Activated naive CD4-positive, alpha-beta T cell treated with anti-CD3 and anti-CD28 coated beads, Interleukin-2, amount 50 U/mL, for 16 hours (primary cell): ENCODE measurements around the gene RCAN1.
"Not testable (repeated sequence)": the region's sequence is repeated elsewhere in the genome, so short reads cannot be mapped to it uniquely, and the experiment has no call there.

Experiments used
- DNase-seq: peaks from one replicate; pipeline ENCODE4 v3.0.0-alpha.2; 2020

Gene RCAN1

DNA sequence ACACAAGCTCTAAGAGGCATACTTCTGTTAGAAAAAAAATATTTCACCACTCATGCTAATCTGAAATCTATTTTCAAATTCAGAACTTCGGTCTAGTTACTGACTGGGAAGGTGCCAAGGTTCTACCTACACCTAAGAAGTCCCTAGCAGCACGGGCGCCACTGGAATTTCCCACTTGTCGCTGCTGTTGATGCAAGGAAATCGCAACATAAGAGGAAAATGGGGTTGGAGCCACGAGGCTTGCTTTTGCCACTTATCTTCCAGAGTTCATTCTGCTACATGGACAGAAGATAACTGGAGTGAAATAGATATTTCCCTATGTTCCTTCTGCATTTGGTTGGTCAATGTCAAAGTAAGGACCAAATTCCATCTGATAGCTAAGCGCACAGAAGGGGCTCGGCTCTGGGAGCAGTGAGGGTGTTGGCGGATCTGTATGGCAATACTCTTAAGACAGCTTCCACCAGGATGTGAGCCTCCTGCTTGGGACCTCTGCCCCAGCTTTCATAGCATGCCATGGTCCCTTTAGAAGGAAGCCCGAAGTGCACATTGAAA is 47.2 kb downstream of the RCAN1 start:
- DNase-seq, result no peak

- DNase-seq, result no peak
Observed at GRCh38 chr21:34565238-34565637, 49.7 kb downstream of the RCAN1 start.

GRCh38 chr21:34563370-34563769 is 51.5 kb downstream of the RCAN1 start:
- DNase-seq, result not testable (repeated sequence)

DNA sequence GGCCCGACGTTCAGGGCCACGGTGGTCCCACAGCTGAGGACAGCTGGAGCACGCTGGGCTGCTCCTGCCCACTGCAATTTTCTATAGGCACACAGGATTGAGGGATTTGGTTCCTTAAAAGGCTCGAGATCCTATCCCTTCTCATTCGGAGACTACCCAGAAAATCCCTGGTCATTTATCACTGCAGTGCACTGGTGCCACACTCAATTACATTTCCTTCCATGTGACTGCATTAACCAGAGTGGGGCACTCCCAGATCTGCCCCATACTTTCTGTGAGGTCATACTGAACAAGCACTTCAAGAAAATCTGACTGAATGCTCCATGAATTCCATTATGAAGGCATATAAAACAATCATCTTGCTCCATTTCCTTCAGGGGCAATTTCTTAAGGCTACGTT is 53.1 kb downstream of the RCAN1 start:
- no peak for DNase-seq

DNA sequence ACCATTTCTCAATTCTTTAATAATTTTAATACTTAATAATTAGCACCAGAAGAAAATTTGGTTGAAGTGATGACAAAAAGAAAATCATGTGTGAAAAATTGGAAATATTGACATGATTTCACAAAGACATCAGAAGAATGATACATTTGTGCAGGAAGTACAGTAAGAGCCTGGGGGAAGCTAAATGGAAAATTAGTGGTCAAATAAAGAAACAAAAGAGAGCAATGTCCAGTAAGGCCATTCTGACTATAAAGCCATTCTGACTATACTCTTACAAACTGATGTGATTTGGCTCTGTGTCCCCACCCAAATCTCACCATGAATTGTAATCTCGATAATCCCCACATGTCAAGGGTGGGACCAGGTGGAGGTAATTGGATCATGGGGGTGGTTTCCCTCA is 54.3 kb downstream of the RCAN1 start:
- no peak for DNase-seq

DNA sequence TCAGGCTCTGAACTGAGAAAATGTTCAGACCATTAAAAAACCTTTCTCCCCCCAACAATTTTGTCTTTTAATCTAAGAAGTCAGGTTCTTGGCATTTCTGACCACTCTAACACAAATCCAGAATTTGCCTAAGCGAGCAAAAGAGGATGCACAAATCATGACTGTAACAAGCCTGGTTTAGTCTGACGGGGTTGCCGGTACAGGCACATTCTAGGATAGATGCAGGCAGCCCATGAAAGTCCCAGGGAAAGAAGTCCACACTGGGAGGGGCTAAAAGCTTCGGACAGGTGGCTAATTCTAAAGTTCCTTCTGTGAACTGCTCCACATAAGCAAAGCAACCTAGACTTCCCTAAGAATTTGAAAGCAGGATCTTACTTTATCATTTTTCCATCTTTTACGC is 54.9 kb downstream of the RCAN1 start:
- no peak for DNase-seq

DNA sequence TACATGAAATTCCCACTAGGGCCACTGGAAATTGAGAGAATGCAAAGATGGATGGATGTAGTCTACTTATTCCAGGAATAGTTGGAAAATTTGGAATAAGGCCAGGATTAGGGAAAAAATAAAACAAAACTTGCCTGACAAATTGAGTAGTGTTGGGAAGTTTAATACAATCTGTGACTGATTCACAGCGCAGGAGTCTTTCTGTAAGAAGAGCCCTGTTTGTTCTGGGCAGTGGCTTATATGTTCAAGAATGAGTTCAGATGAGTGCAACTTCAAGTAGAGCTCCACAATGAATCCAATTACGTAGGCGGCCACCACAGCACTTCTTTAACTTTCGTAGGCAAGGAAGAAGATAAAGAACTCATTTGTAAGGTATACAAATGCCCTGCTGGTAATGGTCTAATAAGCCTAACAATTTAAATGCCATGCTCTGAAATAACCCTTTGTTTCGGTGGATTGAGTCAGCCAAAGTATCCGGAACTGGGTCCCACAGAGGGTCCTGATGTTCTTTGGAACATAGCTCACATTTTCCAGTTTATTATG is 55.8 kb downstream of the RCAN1 start:
- no peak for DNase-seq

DNA sequence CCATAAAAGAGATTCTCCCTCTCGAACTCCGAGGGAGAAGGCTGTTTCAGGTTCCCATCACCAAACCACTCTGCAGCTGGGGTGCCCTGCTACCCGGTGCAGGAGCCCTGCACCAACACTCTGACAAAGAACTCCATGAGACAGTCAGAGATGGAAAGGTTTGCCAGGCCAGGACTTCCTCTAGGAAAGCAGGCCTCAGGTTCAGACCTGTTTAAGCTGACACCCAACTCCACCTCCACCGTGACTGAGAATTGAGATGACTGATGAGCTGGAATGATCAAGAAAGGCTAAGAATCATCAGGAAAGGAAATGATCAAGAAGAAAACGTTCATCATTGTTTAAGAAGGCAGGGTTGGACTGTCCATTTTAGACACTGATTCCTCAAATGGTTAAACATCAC is 56.7 kb downstream of the RCAN1 start:
- DNase-seq, result no peak

DNA sequence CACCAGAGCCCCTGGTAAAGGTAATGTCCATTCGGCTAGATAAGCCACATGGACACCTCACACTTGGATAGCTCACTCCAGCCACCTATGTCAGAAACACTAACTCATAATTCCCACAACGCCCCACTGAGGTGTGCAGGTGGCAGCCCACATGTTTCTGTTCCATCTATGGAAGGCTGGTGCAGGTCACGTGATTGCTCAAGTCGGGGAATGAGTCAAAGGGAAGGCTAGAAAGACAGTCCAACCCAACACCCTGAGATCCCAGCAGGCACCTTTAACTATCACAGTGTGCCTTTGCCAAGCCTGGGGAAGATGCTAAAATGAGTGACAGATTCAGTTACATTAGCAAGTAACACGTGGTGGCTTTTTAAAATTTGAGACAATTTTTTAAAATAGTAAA is 57.7 kb downstream of the RCAN1 start:
- DNase-seq, result no peak

GRCh38 chr21:34554670-34555069 is 60.2 kb downstream of the RCAN1 start:
- not testable (repeated sequence) for DNase-seq

DNA sequence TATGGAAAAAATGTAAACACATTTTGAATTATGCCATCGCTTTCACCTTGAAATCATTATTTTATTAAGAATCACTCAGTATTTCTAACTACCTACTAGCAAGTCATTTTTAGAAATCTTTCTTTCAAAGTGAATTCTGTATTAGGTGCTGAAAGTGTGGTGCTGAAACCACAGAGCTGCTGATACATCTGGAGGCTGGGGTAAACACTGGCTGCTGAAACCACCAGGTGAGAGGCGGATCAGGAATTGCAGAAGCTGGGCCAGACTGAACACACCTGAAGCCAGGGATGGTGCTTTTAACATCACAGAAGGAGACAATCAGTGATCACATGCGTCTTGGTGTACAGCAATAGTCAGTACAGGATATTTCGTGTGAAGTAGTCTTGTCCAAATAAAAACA is 60.7 kb downstream of the RCAN1 start:
- no peak for DNase-seq

- DNase-seq, result no peak
Observed at GRCh38 chr21:34553151-34553952, 61.6 kb downstream of the RCAN1 start.

GRCh38 chr21:34552360-34553098 is 62.4 kb downstream of the RCAN1 start:
- DNase-seq, result no peak

GRCh38 chr21:34550182-34550799 is 64.6 kb downstream of the RCAN1 start:
- DNase-seq, result no peak

- DNase-seq, result no peak
Observed at GRCh38 chr21:34548781-34549376, 66.0 kb downstream of the RCAN1 start.

GRCh38 chr21:34546542-34546941 is 68.4 kb downstream of the RCAN1 start:
- DNase-seq, result no peak

DNA sequence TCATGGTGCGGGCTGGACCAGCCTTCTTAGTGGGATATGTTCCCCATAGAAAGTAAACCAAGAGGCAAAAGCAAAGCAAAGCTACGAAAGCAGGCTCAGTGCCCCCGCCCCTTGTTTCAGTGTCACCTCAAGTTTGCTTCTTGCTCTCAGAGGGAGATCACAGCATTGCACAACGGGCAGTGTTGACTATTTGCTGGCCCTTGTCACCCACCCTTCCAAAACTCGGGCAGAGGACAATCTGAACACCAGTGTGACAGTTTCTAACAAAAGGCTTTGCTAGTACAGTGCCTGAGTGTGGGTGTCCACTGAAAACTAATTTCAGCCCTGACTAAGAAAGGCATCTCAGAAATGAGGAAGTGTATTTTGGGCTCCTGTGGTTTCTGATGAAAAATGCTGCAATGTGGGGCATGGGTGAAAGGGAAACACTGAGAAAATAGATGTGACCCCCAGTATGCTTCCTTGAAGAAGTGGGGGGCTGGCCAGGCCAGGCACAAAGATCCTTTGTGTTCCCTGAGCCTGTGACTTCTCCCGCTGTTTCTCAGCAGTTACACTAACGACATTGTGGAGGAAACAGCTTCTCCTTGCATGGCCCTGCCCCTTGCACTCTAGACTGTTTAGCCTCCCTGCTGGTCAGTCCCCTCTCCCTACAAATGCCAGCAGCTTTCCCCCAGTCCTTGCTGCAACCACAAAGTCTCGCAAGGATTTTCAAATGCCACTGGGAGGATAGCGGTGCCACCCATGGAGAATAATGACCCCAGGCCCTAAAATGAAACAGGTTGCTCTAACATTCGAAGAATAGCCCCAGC is 69.6 kb downstream of the RCAN1 start:
- no peak for DNase-seq

DNA sequence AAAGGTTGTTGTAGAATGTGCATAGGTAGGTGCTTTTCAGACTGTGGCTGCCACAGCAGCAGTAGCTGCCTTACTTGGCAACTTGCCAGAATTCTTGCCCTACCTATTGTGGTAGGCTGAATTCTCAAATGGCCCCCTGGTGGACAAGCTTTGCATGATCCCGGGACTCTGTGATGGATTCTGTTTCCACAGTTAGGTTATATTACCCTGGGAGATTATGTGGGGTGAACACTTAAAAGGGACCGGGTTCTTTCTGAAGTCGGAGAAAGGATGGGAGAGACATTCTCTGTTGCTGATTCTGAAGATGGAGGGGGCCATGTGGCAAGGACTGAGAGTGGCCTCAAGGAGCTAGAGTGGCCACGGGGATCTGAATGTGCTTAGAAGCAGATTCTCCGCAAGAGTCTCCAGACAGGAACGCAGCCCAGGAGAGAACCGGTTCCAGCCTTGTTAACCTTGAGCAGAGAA is 70.8 kb downstream of the RCAN1 start:
- DNase-seq, result peak; percentile 39

DNA sequence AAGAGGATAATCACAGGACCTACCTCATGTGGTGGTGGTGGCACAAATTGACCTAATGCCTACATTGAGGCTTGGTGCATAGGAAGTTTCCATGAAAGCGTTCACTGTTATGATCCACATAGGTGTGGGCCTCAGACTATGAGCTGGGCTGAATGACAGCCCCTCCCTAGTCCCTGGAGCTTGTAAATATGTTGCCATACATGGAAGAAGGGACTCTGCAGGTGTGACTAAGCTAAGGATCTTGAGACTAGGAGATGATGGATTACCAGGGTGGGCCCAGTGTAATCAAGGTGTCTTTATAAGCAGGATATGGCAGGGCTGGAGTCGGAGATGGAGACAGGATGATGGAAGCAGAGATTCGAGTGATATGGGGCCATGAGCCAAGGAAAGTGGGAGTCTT is 71.9 kb downstream of the RCAN1 start:
- DNase-seq, result no peak

DNA sequence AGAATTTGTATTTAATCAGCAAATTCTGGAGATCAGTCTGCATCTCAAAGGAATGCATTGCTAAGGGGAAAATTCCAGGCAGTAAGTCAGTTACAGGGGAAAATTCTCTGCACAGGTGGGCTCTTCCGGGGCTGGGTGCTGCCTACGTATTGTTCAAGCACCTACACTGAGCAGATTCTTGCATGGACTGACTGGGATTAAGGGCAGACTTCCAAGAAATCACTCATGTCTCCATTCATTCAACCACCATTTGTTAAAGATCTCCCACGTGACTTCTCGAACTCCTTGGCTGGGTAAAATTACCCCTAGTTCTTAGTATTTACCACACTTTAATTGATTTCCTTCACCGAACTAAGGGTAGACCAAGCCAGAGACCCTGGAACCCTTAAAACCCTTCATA is 74.7 kb downstream of the RCAN1 start:
- no peak for DNase-seq

DNA sequence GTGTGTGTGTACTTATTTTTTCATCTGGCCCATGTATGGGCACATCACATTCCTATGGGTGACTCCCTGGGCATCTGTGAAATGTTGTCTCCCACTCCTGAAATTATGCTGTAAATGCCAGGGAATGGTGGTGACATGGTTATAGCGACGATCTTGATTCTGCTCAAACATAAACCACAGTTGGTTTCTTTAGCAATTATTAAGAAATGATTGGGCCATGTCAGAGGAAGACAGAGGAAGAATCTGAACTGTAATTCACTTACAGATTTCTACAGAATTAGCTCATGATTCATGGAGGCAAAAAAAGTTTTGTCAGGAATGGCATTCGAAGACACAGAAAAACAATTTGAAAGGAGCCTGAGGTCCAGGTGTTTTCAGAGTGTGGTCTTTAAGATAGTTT is 77.1 kb downstream of the RCAN1 start:
- DNase-seq, result no peak

DNA sequence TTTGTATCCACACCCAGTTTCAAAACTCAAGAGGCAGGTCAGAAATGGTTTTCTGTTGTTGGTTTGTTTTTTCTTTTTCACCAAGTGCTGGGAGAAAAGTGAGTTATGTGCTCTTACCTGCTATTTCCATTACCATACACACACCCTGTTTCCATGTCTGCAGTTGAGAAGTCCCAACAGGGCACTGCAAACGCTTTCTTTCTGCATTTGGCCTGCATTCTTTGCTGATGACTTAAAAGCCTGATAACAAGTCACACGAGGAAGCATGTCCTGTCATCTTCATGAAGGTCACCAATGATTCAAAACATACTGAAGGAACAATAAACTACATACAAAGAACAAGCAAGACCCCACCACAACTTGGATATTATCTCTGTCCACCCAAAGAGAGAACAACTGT is 78.1 kb downstream of the RCAN1 start:
- DNase-seq, result no peak
